Cardiac fibroblast (primary cell): Measurements from ENCODE around the gene RAB31.

Experiments
- DNase-seq, 2 donors: peaks; one replicate each; pipeline versions ENCODE4 v3.0.0 to v3.0.0-alpha.2; 2010; ENCODE audit warnings: low read depth in 2 of 2
- H3K4me3 ChIP-seq, 2 donors: replicated peaks in 1 of 2; 1 replicate in 1 of 2; 2 replicates in 1 of 2; pipeline ENCODE4 v1.5.1; 2011; ENCODE audit warnings: low read depth in 2 of 2, low read length in 2 of 2, mild to moderate bottlenecking in 2 of 2, moderate library complexity in 1 of 2
- CTCF ChIP-seq: IDR thresholded peaks from one replicate; pipeline ENCODE4 v1.5.1; 2011; ENCODE audit warnings: low read depth, mild to moderate bottlenecking, low read length, inconsistent platforms

RAB31 gene

GRCh38 chr18:9905401-9905922 lies 197.4 kb downstream of the RAB31 start:
- DNase-seq: peak; percentile 67 to 73
- TF ChIP-seq CTCF: no peak
- no peak overlapping the region for H3K4me3 ChIP-seq

- no peak for DNase-seq
- TF ChIP-seq CTCF: no peak
- no peak overlapping the region for H3K4me3 ChIP-seq
Observed at GRCh38 chr18:9906481-9906880, 198.4 kb downstream of the RAB31 start.

- TF ChIP-seq CTCF: no peak
- no peak overlapping the region for H3K4me3 ChIP-seq
Observed at GRCh38 chr18:9907867-9908266, 199.8 kb downstream of the RAB31 start.

GRCh38 chr18:9910071-9910470 lies 202.0 kb downstream of the RAB31 start:
- no peak overlapping the region for H3K4me3 ChIP-seq
- no peak for DNase-seq
- no peak for TF ChIP-seq CTCF

More at GRCh38 chr18:9907867-9908266, 199.8 kb downstream of the RAB31 start:
- no peak for DNase-seq

- TF ChIP-seq CTCF: no peak
- H3K4me3 ChIP-seq: no peak overlapping the region
- DNase-seq: no peak
Observed at GRCh38 chr18:9910661-9911060, 202.6 kb downstream of the RAB31 start.

- H3K4me3 ChIP-seq: no peak overlapping the region
- no peak for DNase-seq
- TF ChIP-seq CTCF: no peak
Observed at GRCh38 chr18:9911226-9911625, 203.1 kb downstream of the RAB31 start.
